GM19463 (cell line): ENCODE measurements around the gene TOM1L2.
"Not testable (repeated sequence)": the region's sequence is repeated elsewhere in the genome, so short reads cannot be mapped to it uniquely, and the experiment has no call there.

Source experiments
- ATAC-seq: cut with Tn5 transposase; IDR thresholded peaks from one replicate; pipeline ENCODE4 v1.9.1; 2021; ENCODE audit warnings: mild to moderate bottlenecking, moderate library complexity; ENCODE audit not compliant: unreplicated experiment

Gene TOM1L2

DNA sequence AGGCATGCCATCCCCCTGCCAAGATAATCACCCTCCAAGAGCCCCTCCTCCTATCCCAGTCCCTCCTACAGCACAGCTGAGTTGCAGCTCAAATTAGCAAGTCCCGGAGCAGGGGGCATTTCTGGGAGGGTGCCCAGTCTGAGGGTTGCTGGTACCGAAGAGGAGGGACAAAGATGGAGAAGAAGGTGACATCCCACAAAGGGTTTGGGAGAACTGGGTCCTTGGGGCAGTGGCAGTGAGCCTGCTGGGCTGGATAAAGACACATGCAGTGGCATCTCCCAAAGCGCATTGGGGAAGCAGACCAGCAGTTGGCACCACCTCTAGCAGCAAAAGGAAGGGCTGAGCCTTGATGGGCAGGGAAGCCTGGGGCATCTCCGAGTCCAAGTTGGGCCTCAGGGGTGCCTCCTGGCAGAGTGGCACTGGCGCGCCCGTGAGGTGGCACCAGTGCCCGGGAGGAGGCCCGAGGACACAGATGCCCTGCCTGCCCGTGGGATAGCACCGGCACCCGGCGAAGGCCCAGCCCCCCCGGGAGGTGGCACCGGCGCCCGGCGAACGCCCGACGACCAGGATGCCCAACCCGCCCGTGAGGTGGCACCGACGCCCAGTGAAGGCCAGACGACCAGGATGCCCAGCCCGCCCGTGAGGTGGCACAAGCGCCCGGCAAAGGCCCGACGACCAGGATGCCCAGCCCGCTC is 622 bp downstream of the TOM1L2 start:
- ATAC-seq: no peak

DNA sequence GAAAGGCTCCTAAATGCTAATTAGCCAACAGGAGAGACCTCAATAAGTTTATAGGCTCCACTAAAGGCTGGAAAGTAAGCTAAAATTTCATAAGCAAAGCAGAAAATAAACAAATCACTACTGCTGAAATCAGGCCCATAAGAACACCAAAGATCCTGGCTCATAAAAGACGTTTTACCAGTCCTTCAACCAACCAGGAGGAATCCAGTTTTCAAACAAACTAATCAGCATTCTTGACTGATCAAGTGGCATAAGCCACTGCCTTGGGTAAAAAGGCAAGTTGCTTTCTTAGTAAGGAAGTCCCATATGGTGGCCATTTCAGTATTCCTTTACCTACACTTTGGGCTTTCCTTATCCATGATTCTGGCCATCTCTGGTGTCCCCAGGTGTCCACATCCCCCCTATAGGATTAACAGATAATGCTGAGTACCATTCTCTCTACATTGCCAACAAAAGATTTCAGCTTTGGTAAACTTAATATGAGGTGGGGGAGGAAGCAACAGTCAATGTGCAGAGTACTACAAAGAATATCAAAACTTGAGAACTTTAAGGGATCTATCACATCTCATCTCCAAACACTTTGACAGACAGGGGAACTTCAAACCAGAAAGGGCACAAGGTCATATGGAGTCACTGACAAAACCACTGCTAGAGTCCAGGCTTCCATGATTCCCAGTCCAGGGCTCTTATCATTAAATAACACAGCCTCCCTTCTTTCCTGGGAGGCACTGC is 1.3 kb downstream of the TOM1L2 start:
- no peak for ATAC-seq

DNA sequence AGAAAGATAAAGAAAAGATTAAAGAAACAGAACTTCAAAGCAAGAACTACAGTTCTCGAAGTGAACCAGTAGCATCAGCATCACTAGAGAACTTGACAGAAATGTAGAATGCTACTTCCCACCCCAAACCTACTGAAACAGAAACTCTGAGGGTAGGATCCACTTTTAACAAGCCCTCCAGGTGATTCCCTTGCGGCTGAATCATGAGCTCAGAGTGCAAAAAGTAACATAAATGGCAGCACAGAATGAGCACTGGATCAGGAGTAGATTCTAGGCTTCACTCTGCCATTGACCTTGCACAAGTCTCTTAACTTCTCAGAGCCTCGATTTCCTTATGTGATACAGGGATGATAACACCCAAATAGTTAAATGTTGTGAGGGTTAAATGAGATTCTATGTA is 5.8 kb downstream of the TOM1L2 start:
- peak; percentile 50 for ATAC-seq

- no peak for ATAC-seq
Measured at GRCh38 chr17:17965152-17965721, 7.0 kb downstream of the TOM1L2 start.

DNA sequence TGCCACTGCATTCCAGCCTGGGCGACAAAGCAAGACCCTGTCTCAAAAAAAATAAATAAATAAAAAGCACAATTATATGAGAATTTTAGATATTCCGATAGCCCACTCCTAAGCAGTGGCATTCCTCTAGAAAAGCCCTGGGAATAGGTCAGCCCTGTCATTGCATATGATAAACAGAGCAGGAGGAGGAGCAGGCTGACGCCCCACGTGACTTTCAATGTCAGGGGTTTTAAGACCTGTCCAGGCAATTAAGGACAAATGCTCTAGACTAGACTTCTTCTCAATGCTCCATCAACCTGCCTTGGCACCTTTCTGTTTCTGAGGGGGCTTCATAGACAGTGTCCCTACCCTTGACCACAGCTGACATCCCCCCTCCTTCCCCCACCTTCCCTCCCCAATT is 7.5 kb downstream of the TOM1L2 start:
- ATAC-seq: no peak

GRCh38 chr17:17963694-17964436 is 8.3 kb downstream of the TOM1L2 start:
- ATAC-seq: no peak

DNA sequence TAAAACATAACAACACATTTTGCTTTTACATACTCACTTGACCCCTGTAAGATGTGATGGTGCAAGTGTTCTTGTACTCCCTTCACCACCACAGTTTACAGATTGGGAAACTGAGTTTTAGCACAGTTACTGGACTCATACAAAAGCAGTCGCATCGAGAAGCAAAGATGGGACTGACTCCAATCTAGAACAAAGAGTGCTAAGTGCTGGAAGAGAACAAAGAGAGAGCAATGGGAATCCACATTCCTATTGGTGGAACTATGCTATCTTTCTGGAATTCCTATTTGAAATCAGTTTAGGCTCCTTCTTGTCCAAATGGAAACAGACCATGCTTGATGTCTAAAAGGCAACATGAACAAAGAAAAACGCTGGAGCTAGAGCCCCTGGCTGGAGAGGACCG is 9.1 kb downstream of the TOM1L2 start:
- no peak for ATAC-seq

DNA sequence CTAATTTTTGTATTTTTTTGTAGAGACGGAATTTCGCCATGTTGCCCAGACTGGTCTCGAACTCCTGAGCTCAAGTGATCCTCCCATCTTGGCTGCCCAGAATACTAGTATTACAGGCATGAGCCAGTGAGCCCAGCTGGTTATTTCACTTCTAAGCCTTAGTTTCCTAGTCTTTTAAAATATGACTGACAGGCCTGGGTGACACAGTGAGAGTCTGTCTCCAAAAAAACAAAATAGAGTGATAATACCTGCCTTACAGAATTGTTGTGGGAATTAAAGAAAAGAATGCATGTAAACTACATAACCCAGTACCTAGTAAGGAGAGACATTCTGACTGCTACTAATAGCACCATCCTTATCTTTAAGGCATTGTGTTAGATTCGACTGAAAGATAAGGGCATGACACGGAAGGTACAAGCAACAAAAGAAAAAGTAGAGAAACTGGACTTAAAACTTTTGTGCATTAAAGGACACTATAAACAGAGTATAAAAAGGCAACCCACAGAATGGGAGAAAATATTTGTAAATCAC is 11.6 kb downstream of the TOM1L2 start:
- ATAC-seq: no peak

DNA sequence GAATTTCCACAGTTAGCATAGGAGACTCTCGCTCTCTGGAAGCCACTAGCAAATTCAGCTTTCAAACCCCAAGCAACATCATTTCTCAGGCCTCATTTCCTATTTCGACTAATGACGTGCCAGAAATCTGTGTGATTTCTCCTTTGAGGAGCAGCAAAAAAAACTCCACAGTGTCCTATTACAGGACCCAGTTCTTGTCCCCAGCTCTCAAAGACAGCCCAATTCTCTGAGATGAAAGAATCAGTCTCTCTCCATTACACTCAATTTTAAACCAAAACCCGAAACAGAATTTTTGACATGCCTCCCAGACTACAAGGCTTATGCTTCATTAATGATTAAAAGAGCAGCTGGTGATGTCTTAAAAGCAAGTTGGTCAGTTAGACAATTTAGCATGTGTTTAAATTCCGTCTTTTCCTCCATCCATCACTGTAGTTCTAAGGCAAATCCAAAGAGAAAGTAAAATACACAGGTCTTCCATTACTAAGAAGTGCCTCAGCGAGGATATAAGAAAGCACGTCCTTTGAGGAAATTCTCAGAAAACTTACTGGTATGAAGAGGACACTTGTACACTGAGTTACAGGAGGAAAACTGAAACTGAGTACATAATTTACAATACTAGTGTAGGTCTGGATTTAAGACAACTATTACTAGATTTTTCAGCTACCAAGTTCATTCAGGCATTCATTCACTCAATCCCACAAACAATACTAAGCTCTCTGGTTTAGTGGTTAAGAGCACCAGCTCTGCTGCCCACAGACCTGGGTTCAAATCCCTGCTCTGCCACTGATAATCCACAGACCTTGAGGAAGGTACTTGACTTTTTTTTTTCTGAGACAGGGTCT is 12.5 kb downstream of the TOM1L2 start:
- peak; percentile 57 for ATAC-seq

DNA sequence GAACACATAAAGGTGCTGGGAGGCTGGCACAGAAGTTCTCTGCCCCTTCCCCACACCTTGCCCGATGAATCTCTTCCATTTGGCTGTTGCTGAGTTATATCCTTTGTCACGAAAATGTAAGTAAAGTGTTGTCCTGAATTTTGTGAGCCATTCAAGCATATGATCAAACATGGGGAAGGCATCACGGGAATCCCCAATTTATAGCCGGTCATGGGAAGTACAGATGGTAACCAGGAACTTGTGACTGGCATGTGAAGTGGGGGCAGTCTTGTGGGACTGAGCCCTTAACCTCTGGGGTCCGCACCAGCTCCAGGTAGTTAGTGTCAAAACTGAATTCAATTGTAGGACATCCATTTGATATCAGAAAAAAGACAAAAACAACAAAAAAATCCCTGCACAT is 13.2 kb downstream of the TOM1L2 start:
- no peak for ATAC-seq

GRCh38 chr17:17957584-17957916 is 14.7 kb downstream of the TOM1L2 start:
- no peak for ATAC-seq

GRCh38 chr17:17955790-17956341 is 16.3 kb downstream of the TOM1L2 start:
- not testable (repeated sequence) for ATAC-seq

GRCh38 chr17:17954079-17954478 is 18.1 kb downstream of the TOM1L2 start:
- no peak for ATAC-seq

DNA sequence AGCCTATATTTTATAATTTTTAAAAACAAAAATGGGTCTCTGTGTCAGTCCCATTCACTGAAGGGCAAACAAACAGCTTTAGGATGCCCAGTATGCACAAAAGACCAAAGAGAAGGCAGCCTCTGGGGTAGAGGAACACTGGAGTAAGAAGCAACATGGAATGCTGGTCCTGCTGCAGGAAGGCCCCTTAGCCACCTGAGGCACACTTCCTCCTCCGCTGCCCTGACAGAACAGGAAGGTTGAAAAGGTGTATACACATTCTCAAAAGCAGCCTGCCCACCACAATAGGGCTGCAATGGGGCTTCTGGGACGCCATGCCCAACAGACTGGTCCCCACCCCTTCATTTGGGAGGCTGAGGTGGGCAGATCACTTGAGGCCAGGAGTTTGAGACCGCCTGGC is 19.5 kb downstream of the TOM1L2 start:
- no peak for ATAC-seq

DNA sequence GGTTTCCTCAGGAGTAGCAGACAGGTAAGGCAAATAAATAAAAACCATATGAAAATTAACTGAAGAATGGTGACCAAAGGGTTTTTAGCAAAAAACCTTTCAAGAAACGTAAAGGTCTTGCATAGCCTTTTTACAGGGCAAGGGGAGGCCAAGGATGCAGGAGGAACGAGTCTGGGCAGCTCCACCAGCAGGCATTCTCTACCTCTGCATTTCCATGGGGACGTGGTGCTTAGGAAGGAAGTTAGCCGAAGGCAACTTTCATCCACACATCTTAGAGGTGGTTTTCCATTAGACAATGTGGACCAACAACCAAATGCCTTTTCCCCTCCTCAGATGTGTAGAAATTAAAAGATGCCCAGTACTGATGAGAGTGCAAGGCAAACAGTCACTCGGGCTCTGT is 20.7 kb downstream of the TOM1L2 start:
- no peak for ATAC-seq

DNA sequence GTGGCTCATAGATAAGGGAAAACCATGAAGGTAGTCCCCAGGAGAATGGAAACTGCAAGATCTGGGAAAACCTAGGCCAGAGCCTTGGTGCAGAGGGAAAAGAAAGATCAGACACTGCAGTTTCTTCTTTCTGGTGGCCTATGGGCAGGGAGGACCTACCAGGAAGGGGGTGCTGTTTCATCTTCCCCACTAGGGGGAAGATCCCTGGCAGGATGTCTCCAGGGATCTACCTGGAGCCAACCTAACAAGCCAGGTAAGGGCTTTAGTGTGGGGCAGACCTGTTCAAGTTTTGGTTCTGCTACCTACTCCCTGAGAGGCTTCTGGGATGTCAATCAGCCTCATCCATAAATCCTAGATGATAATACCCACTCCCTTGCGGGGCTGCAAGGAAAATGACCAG is 21.4 kb downstream of the TOM1L2 start:
- ATAC-seq: no peak

- ATAC-seq: no peak
Measured at GRCh38 chr17:17950347-17950746, 21.9 kb downstream of the TOM1L2 start.

DNA sequence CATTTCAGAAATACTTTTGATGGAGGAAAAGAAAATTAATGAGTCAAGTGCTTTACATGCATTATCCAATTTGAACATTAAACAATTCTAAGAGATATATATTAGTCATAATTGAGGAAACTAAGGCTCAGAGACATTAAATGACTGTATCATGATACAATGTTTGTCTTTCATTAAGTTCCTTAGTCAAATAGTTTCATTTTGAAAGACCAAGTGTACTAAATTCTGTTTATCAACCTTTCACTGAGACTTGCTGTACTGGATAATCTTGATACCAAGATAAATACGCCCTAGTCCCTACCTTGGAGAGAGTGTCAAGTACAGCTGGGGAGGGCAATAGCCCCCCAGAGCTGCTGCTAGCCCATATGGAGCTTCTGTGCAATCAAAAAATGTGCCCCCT is 24.2 kb downstream of the TOM1L2 start:
- no peak for ATAC-seq

- no peak for ATAC-seq
Measured at GRCh38 chr17:17947309-17947708, 24.9 kb downstream of the TOM1L2 start.

- ATAC-seq: no peak
Measured at GRCh38 chr17:17946093-17946492, 26.1 kb downstream of the TOM1L2 start.
